Endothelial cell of hepatic sinusoid (primary cell): ENCODE measurements around the gene LPIN1.
"Not testable (repeated sequence)": the region's sequence is repeated elsewhere in the genome, so short reads cannot be mapped to it uniquely, and the experiment has no call there.

ENCODE experiments used
- in situ Hi-C: cut with HindIII; loops from 2 replicates; pipeline ENCODE4 v1.10.0; 2017; ENCODE audit warnings: low sequenced_read_pairs

The LPIN1 gene

GRCh38 chr2:11829324-11829946, 83.0 kb downstream of the LPIN1 start:
- in situ Hi-C loops: no loop called here

GRCh38 chr2:11829947-11830707, 83.7 kb downstream of the LPIN1 start:
- in situ Hi-C loops: no loop called here

- in situ Hi-C loops: no loop called here
Observed at GRCh38 chr2:11830708-11831301, 84.4 kb downstream of the LPIN1 start.

GRCh38 chr2:11831415-11831814, 85.0 kb downstream of the LPIN1 start:
- in situ Hi-C loops: no loop called here

- in situ Hi-C loops: no loop called here
Observed at GRCh38 chr2:11832531-11832930, 86.1 kb downstream of the LPIN1 start.

- in situ Hi-C loops: no loop called here
Observed at GRCh38 chr2:11833601-11834000, 87.2 kb downstream of the LPIN1 start.

- in situ Hi-C loops: no loop called here
Observed at GRCh38 chr2:11835403-11835802, 89.0 kb downstream of the LPIN1 start.

GRCh38 chr2:11836647-11837219, 90.3 kb downstream of the LPIN1 start:
- in situ Hi-C loops: no loop called here

- in situ Hi-C loops: no loop called here
Observed at GRCh38 chr2:11837875-11838734, 91.7 kb downstream of the LPIN1 start.

- in situ Hi-C loops: no loop called here
Observed at GRCh38 chr2:11839916-11840315, 93.5 kb downstream of the LPIN1 start.

GRCh38 chr2:11842336-11842735, 95.9 kb downstream of the LPIN1 start:
- in situ Hi-C loops: no loop called here

GRCh38 chr2:11844798-11845197, 98.4 kb downstream of the LPIN1 start:
- in situ Hi-C loops: not testable (repeated sequence)

- in situ Hi-C loops: not testable (repeated sequence)
Observed at GRCh38 chr2:11847935-11848334, 101.5 kb downstream of the LPIN1 start.

- in situ Hi-C loops: loop anchor here (5.0 to 25.0 kb wide), 3 partner anchors 437 to 1162 kb away; no protein-coding TSS in a partner anchor
Observed at GRCh38 chr2:11850082-11850481, 103.7 kb downstream of the LPIN1 start.

GRCh38 chr2:11852526-11853196, 106.2 kb downstream of the LPIN1 start:
- in situ Hi-C loops: loop anchor here (5.0 to 25.0 kb wide), 3 partner anchors 435 to 1160 kb away; no protein-coding TSS in a partner anchor

- in situ Hi-C loops: loop anchor here (5.0 to 25.0 kb wide), 3 partner anchors 434 to 1159 kb away; no protein-coding TSS in a partner anchor
Observed at GRCh38 chr2:11853197-11853588, 106.8 kb downstream of the LPIN1 start.

GRCh38 chr2:11855064-11855760, 108.8 kb downstream of the LPIN1 start:
- in situ Hi-C loops: loop anchor here (25.0 kb wide), 2 partner anchors 432 to 1157 kb away; no protein-coding TSS in a partner anchor

GRCh38 chr2:11856095-11856494, 109.7 kb downstream of the LPIN1 start:
- in situ Hi-C loops: loop anchor here (25.0 kb wide), 2 partner anchors 431 to 1156 kb away; no protein-coding TSS in a partner anchor

- in situ Hi-C loops: loop anchor here (25.0 kb wide), 2 partner anchors 428 to 1153 kb away; no protein-coding TSS in a partner anchor
Observed at GRCh38 chr2:11858883-11859282, 112.5 kb downstream of the LPIN1 start.
